ENCODE results near the gene CEP41. TPM values are rescaled to one million over a fixed set of nuclear protein-coding genes. Genes with fewer than 3 reads are reported as not detected.

CEP41 gene
- total RNA-seq, 2 experiments from 2014 or later: 19.6 to 35.4 TPM

- CTCF ChIA-PET (ENCODE audit: unreplicated experiment): no interaction called here
- no peak for DNase-seq (ENCODE audit: low spot score)
- H3K79me2 ChIP-seq (ENCODE audit: insufficient read depth, low read depth, low read length): no peaks in the 10 kb centered on the region; the same call in 1 of the 2 replicates
- H3K36me3 ChIP-seq (ENCODE audit: insufficient read depth, low read length): peaks cover 29% of the 10 kb centered on the region; the same call in 1 of the 2 replicates
- H3K9me2 ChIP-seq (ENCODE audit: insufficient read depth, low read length): no peaks in the 10 kb centered on the region
- H3K27ac ChIP-seq (ENCODE audit: low read depth, low read length, poor library complexity, severe bottlenecking): no peak overlapping the region
- H4K20me1 ChIP-seq (ENCODE audit: insufficient read depth, low read length): 0 out of 2 replicates have a peak, but pooled peaks cover 4% of the 10 kb centered on the region
- H2AFZ ChIP-seq (ENCODE audit: low read length): no peak overlapping the region
- POLR2A ChIA-PET: no interaction called here
- intact Hi-C loops (cut with micrococcal nuclease; ENCODE audit: unreplicated experiment): no loop called here
- H3K4me3 ChIP-seq (ENCODE audit: low read depth, low read length, poor library complexity, severe bottlenecking): no peak overlapping the region
- H3K4me1 ChIP-seq (ENCODE audit: insufficient read depth, low read length, poor library complexity, severe bottlenecking): peaks cover 4% of the 10 kb centered on the region
- no TSS peak for BruUV-seq (replicated peaks)
- TF ChIP-seq CTCF (conservative IDR thresholded peaks at IDR 0.05; ENCODE audit: low read length) (no peak), EZH2phosphoT487 (IDR thresholded peaks at IDR 0.05; ENCODE audit: borderline replicate concordance, low read depth, low read length) (no peak)
- no peaks in the 10 kb centered on the region for H3K9me3 ChIP-seq (ENCODE audit: low read length)
- no peak overlapping the region for H3K4me2 ChIP-seq (ENCODE audit: low read length)
Measured at GRCh38 chr7:130430115-130430514, 10.7 kb downstream of the CEP41 start.

GRCh38 chr7:130429019-130429418, 11.8 kb downstream of the CEP41 start:
- Histone ChIP-seq H2AFZ (ENCODE audit: low read length) (no peak overlapping the region), H3K9me3 (ENCODE audit: low read length) (no peaks in the 10 kb centered on the region), H3K79me2 (ENCODE audit: insufficient read depth, low read depth, low read length) (no peaks in the 10 kb centered on the region), H3K9me2 (ENCODE audit: insufficient read depth, low read length) (no peaks in the 10 kb centered on the region), H4K20me1 (ENCODE audit: insufficient read depth, low read length) (0 out of 2 replicates have a peak, but pooled peaks cover 4% of the 10 kb centered on the region), H3K27ac (ENCODE audit: low read depth, low read length, poor library complexity, severe bottlenecking) (no peak overlapping the region), H3K4me3 (ENCODE audit: low read depth, low read length, poor library complexity, severe bottlenecking) (no peak overlapping the region), H3K4me1 (ENCODE audit: insufficient read depth, low read length, poor library complexity, severe bottlenecking) (peaks cover 4% of the 10 kb centered on the region), H3K36me3 (ENCODE audit: insufficient read depth, low read length) (peaks cover 29% of the 10 kb centered on the region; the same call in 1 of the 2 replicates), H3K4me2 (ENCODE audit: low read length) (no peak overlapping the region)
- intact Hi-C loops (cut with micrococcal nuclease; ENCODE audit: unreplicated experiment): no loop called here
- ChIA-PET POLR2A (no interaction called here), CTCF (ENCODE audit: unreplicated experiment) (no interaction called here)
- BruUV-seq (replicated peaks): no TSS peak
- no peak for DNase-seq (ENCODE audit: low spot score)
- TF ChIP-seq CTCF (conservative IDR thresholded peaks at IDR 0.05; ENCODE audit: low read length): no peak
- no peak for TF ChIP-seq EZH2phosphoT487 (IDR thresholded peaks at IDR 0.05; ENCODE audit: borderline replicate concordance, low read depth, low read length)

GRCh38 chr7:130426564-130426963, 14.3 kb downstream of the CEP41 start:
- no peak for DNase-seq (ENCODE audit: low spot score)
- H4K20me1 ChIP-seq (ENCODE audit: insufficient read depth, low read length): 0 out of 2 replicates have a peak, but pooled peaks cover 4% of the 10 kb centered on the region
- POLR2A ChIA-PET: no interaction called here
- H3K4me1 ChIP-seq (ENCODE audit: insufficient read depth, low read length, poor library complexity, severe bottlenecking): no peaks in the 10 kb centered on the region
- no peak overlapping the region for H3K4me3 ChIP-seq (ENCODE audit: low read depth, low read length, poor library complexity, severe bottlenecking)
- H3K79me2 ChIP-seq (ENCODE audit: insufficient read depth, low read depth, low read length): no peaks in the 10 kb centered on the region
- no peaks in the 10 kb centered on the region for H3K9me2 ChIP-seq (ENCODE audit: insufficient read depth, low read length)
- no peak overlapping the region for H3K27ac ChIP-seq (ENCODE audit: low read depth, low read length, poor library complexity, severe bottlenecking)
- no peak overlapping the region for H2AFZ ChIP-seq (ENCODE audit: low read length)
- intact Hi-C loops (cut with micrococcal nuclease; ENCODE audit: unreplicated experiment): no loop called here
- no TSS peak for BruUV-seq (replicated peaks)
- TF ChIP-seq CTCF (conservative IDR thresholded peaks at IDR 0.05; ENCODE audit: low read length) (no peak), EZH2phosphoT487 (IDR thresholded peaks at IDR 0.05; ENCODE audit: borderline replicate concordance, low read depth, low read length) (no peak)
- CTCF ChIA-PET (ENCODE audit: unreplicated experiment): no interaction called here
- peaks cover 21% of the 10 kb centered on the region; the same call in 1 of the 2 replicates for H3K36me3 ChIP-seq (ENCODE audit: insufficient read depth, low read length)
- H3K4me2 ChIP-seq (ENCODE audit: low read length): no peak overlapping the region
- H3K9me3 ChIP-seq (ENCODE audit: low read length): no peaks in the 10 kb centered on the region
